Fibroblast of lung (primary cell): ENCODE measurements around the gene RNASE4.

Source experiments
- EZH2 ChIP-seq: IDR thresholded peaks from 2 replicates; pipeline ENCODE4 v1.5.1; 2012; ENCODE audit warnings: low read length, control low read depth, mild to moderate bottlenecking; ENCODE audit errors: missing control alignments
- TF ChIP-seq, protein P1 (sequence below), 2 donors: IDR thresholded peaks in 1 of 2; conservative IDR thresholded peaks in 1 of 2; 1 replicate in 1 of 2; 2 replicates in 1 of 2; pipeline ENCODE4 v1.5.1; 2011 to 2012; ENCODE audit warnings: low read length in 2 of 2, control low read depth in 1 of 2, inconsistent platforms in 1 of 2, low read depth in 1 of 2, mild to moderate bottlenecking in 1 of 2

DNA sequence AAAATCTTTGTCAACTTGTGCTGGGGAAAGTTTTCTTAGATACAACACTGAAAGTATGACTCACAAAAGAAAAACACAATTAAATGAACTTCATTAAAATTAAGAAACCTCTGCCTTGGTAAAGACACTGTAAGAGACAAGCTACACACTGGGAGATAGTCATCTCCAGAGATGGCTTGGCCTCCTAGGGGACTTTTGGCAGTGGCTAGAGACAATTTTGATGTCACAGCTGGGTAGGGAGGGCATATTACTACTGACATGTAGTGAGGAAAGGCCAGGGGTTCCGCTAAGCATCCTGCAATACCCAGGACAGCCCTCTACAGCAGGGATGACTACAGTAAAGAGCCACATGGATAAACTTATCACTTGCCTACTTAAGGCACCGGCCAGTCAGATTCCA is 8.7 kb upstream of the RNASE4 start:
- TF ChIP-seq, protein P1, sequence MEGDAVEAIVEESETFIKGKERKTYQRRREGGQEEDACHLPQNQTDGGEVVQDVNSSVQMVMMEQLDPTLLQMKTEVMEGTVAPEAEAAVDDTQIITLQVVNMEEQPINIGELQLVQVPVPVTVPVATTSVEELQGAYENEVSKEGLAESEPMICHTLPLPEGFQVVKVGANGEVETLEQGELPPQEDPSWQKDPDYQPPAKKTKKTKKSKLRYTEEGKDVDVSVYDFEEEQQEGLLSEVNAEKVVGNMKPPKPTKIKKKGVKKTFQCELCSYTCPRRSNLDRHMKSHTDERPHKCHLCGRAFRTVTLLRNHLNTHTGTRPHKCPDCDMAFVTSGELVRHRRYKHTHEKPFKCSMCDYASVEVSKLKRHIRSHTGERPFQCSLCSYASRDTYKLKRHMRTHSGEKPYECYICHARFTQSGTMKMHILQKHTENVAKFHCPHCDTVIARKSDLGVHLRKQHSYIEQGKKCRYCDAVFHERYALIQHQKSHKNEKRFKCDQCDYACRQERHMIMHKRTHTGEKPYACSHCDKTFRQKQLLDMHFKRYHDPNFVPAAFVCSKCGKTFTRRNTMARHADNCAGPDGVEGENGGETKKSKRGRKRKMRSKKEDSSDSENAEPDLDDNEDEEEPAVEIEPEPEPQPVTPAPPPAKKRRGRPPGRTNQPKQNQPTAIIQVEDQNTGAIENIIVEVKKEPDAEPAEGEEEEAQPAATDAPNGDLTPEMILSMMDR (conservative IDR thresholded peaks at IDR 0.05 in 1 of 2, IDR thresholded peaks at IDR 0.05 in 1 of 2; ENCODE audit: low read depth in 1 of 2, low read length in 2 of 2): no peak
- no peak for TF ChIP-seq EZH2
